ENCODE measurements around the gene ALDH1L1.

Gene ALDH1L1

GRCh38 chr3:126111566-126112475 is 68.6 kb downstream of the ALDH1L1 start:
- Histone ChIP-seq H3K36me3 (ENCODE audit: insufficient read depth, insufficient read length, low read length) (no peaks in the 10 kb centered on the region), H3K27me3 (ENCODE audit: insufficient read depth, insufficient read length) (no peaks in the 10 kb centered on the region), H3K4me3 (ENCODE audit: insufficient read length, low read depth) (no peak overlapping the region), H3K9ac (ENCODE audit: insufficient read length, low read depth) (no peak overlapping the region), H3K9me3 (ENCODE audit: insufficient read depth, low read length) (no peaks in the 10 kb centered on the region), H3K4me1 (ENCODE audit: insufficient read depth, insufficient read length) (peaks cover 5% of the 10 kb centered on the region)
- DNase-seq (ENCODE audit: low read depth, low spot score), result no peak
- no peak for TF ChIP-seq SUZ12 (IDR thresholded peaks at IDR 0.05; ENCODE audit: extremely low read depth, insufficient read depth, insufficient read length)
- no peak for TF ChIP-seq YY1 (IDR thresholded peaks at IDR 0.05; ENCODE audit: insufficient read depth, insufficient read length)
- TF ChIP-seq ZNF274 (IDR thresholded peaks at IDR 0.05; ENCODE audit: low read depth, low read length), result no peak

GRCh38 chr3:126111126-126111551 is 69.2 kb downstream of the ALDH1L1 start:
- DNase-seq (ENCODE audit: low read depth, low spot score), result no peak
- Histone ChIP-seq H3K27me3 (ENCODE audit: insufficient read depth, insufficient read length) (no peaks in the 10 kb centered on the region), H3K9me3 (ENCODE audit: insufficient read depth, low read length) (no peaks in the 10 kb centered on the region), H3K4me3 (ENCODE audit: insufficient read length, low read depth) (no peak overlapping the region), H3K4me1 (ENCODE audit: insufficient read depth, insufficient read length) (peaks cover 5% of the 10 kb centered on the region), H3K9ac (ENCODE audit: insufficient read length, low read depth) (no peak overlapping the region), H3K36me3 (ENCODE audit: insufficient read depth, insufficient read length, low read length) (no peaks in the 10 kb centered on the region)
- TF ChIP-seq YY1 (IDR thresholded peaks at IDR 0.05; ENCODE audit: insufficient read depth, insufficient read length), result no peak
- TF ChIP-seq ZNF274 (IDR thresholded peaks at IDR 0.05; ENCODE audit: low read depth, low read length), result no peak
- TF ChIP-seq SUZ12 (IDR thresholded peaks at IDR 0.05; ENCODE audit: extremely low read depth, insufficient read depth, insufficient read length), result no peak

DNA sequence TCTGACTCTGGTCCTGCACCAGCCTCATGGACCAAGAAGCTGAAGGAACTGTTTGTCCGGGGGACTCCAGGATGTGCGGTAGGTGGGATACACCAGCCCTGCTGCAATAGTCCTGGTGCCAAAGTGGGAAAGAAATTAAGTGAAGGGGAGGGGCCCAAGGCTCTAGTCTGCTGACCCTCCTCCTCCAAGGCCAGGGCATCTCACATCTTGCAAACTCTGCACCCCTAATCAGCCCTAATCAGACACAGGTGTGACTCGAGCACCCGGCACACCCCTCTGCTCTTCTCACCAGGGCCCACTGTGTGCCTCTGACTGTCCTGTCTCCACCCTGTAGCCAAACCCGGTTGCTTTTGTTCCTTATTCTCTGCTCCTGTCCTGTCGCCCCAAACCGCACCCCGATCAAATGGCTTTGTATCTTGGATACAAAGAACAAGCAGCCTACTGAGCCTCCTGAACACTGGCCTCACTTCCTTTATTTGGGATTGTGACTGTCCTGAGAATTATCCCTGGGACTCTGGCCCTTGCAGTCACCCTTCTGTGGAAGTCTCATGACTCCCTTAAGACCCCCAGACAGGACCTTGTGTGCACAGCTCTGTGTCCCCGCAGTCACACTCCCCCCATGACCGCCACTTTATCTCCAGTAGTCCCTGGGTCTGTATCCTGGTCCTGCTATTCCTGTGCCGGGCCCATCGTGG is 69.8 kb downstream of the ALDH1L1 start:
- TF ChIP-seq SUZ12 (IDR thresholded peaks at IDR 0.05; ENCODE audit: extremely low read depth, insufficient read depth, insufficient read length), result no peak
- TF ChIP-seq YY1 (IDR thresholded peaks at IDR 0.05; ENCODE audit: insufficient read depth, insufficient read length), result no peak
- TF ChIP-seq ZNF274 (IDR thresholded peaks at IDR 0.05; ENCODE audit: low read depth, low read length), result no peak
- no peak overlapping the region for H3K4me3 ChIP-seq (ENCODE audit: insufficient read length, low read depth)

DNA sequence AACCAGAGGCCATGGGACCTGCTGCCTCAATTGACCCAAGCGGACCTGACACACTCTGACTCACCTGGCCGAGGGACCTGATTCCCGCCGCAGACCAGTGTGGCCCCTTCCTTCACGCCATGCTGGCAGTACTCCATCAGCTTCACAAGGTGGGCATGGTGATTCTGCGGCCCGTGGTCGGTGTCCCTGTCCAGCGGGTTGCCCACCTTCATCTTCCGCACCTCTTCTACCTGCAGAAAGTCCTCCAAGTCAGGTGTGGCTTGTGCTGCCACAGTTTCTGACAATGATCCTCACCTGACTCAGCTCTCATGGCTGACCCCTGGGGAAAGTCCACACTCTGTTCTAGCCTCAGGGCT is 70.5 kb downstream of the ALDH1L1 start:
- Histone ChIP-seq H3K27me3 (ENCODE audit: insufficient read depth, insufficient read length) (no peaks in the 10 kb centered on the region), H3K36me3 (ENCODE audit: insufficient read depth, insufficient read length, low read length) (no peaks in the 10 kb centered on the region), H3K9me3 (ENCODE audit: insufficient read depth, low read length) (no peaks in the 10 kb centered on the region), H3K4me1 (ENCODE audit: insufficient read depth, insufficient read length) (peaks cover 5% of the 10 kb centered on the region), H3K4me3 (ENCODE audit: insufficient read length, low read depth) (no peak overlapping the region), H3K9ac (ENCODE audit: insufficient read length, low read depth) (no peak overlapping the region)
- TF ChIP-seq SUZ12 (IDR thresholded peaks at IDR 0.05; ENCODE audit: extremely low read depth, insufficient read depth, insufficient read length) (no peak), YY1 (IDR thresholded peaks at IDR 0.05; ENCODE audit: insufficient read depth, insufficient read length) (no peak), ZNF274 (IDR thresholded peaks at IDR 0.05; ENCODE audit: low read depth, low read length) (no peak)
- no peak for DNase-seq (ENCODE audit: low read depth, low spot score)

More for the DNA sequence above, 69.8 kb downstream of the ALDH1L1 start:
- Histone ChIP-seq H3K27me3 (ENCODE audit: insufficient read depth, insufficient read length) (no peaks in the 10 kb centered on the region), H3K9ac (ENCODE audit: insufficient read length, low read depth) (no peak overlapping the region), H3K36me3 (ENCODE audit: insufficient read depth, insufficient read length, low read length) (no peaks in the 10 kb centered on the region), H3K9me3 (ENCODE audit: insufficient read depth, low read length) (no peaks in the 10 kb centered on the region), H3K4me1 (ENCODE audit: insufficient read depth, insufficient read length) (peaks cover 5% of the 10 kb centered on the region)
- no peak for DNase-seq (ENCODE audit: low read depth, low spot score)

- Histone ChIP-seq H3K9ac (ENCODE audit: insufficient read length, low read depth) (no peak overlapping the region), H3K4me1 (ENCODE audit: insufficient read depth, insufficient read length) (peaks cover 5% of the 10 kb centered on the region), H3K27me3 (ENCODE audit: insufficient read depth, insufficient read length) (no peaks in the 10 kb centered on the region), H3K9me3 (ENCODE audit: insufficient read depth, low read length) (no peaks in the 10 kb centered on the region), H3K36me3 (ENCODE audit: insufficient read depth, insufficient read length, low read length) (no peaks in the 10 kb centered on the region), H3K4me3 (ENCODE audit: insufficient read length, low read depth) (no peak overlapping the region)
- TF ChIP-seq YY1 (IDR thresholded peaks at IDR 0.05; ENCODE audit: insufficient read depth, insufficient read length) (no peak), ZNF274 (IDR thresholded peaks at IDR 0.05; ENCODE audit: low read depth, low read length) (no peak), SUZ12 (IDR thresholded peaks at IDR 0.05; ENCODE audit: extremely low read depth, insufficient read depth, insufficient read length) (no peak)
- DNase-seq (ENCODE audit: low read depth, low spot score), result no peak
These were observed 71.1 kb downstream of the ALDH1L1 start for GRCh38 chr3:126109146-126109879.

DNA sequence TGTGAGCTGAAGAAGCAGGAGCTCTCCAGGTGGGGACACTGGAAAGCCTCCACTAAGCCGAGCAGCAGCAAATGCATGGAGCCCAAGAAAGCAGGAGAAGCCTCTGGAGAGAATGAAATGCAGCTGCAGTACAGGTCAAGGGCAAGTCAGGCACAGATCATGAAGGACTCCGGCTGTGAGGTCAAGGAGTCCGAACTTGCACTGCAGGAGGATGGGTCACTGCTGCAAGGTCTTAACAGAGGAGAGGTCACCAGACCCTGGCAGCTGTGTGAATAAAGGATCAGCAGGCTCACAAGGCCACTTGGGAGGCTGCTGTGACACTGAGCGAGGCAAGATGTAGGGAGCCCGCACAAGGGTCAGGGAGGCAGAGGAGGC is 71.7 kb downstream of the ALDH1L1 start:
- no peaks in the 10 kb centered on the region for H3K27me3 ChIP-seq (ENCODE audit: insufficient read depth, insufficient read length)
- no peaks in the 10 kb centered on the region for H3K9me3 ChIP-seq (ENCODE audit: insufficient read depth, low read length)
- no peak for TF ChIP-seq SUZ12 (IDR thresholded peaks at IDR 0.05; ENCODE audit: extremely low read depth, insufficient read depth, insufficient read length)
- no peak for TF ChIP-seq YY1 (IDR thresholded peaks at IDR 0.05; ENCODE audit: insufficient read depth, insufficient read length)
- TF ChIP-seq ZNF274 (IDR thresholded peaks at IDR 0.05; ENCODE audit: low read depth, low read length), result no peak
- H3K4me3 ChIP-seq (ENCODE audit: insufficient read length, low read depth), result no peak overlapping the region
- H3K4me1 ChIP-seq (ENCODE audit: insufficient read depth, insufficient read length), result peaks cover 5% of the 10 kb centered on the region
- no peak overlapping the region for H3K9ac ChIP-seq (ENCODE audit: insufficient read length, low read depth)
- no peaks in the 10 kb centered on the region for H3K36me3 ChIP-seq (ENCODE audit: insufficient read depth, insufficient read length, low read length)
- no peak for DNase-seq (ENCODE audit: low read depth, low spot score)
